HG02623 (cell line): Measurements from ENCODE around the gene LHFPL2.
"Not testable (repeated sequence)": the region's sequence is repeated elsewhere in the genome, so short reads cannot be mapped to it uniquely, and the experiment has no call there.

Experiments used
- ATAC-seq: cut with Tn5 transposase; IDR thresholded peaks from one replicate; pipeline ENCODE4 v1.9.1; 2021; ENCODE audit warnings: moderate library complexity; ENCODE audit not compliant: unreplicated experiment

The LHFPL2 gene

GRCh38 chr5:78624011-78624541 lies 24.5 kb downstream of the LHFPL2 start:
- ATAC-seq, result no peak

- ATAC-seq, result no peak
Measured at GRCh38 chr5:78622302-78622971, 26.1 kb downstream of the LHFPL2 start.

DNA sequence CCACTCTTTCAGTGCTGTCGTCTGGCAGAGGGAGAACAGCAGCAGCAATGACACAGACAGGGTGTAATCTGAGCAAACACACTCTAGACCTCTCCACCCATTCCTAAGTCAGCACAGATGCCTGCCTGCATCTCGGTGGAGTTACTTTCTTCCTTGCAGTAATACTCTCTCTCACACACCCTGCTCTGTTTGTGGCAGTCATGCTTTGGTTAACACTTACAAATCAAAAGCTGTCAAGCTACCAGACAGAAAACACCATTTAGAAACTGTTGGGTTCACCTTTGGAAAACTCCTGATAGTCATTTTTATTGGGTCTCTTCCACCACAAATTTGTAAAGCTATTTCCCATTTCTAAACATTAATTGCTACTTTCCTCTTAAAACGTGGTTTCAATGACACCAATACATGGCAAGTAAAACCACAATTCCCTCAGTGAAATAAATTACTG lies 27.3 kb downstream of the LHFPL2 start:
- ATAC-seq, result no peak

DNA sequence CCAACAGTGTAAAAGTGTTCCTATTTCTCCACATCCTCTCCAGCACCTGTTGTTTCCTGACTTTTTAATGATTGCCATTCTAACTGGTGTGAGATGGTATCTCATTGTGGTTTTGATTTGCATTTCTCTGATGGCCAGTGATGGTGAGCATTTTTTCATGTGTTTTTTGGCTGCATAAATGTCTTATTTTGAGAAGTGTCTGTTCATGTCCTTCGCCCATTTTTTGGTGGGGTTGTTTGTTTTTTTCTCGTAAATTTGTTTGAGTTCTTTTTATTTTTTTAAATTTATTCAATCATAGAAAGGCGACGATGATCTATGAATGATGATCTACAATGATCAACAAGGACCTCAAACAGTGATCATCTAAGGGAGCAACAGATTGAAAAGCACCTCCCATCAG lies 28.5 kb downstream of the LHFPL2 start:
- ATAC-seq, result not testable (repeated sequence)

GRCh38 chr5:78618303-78618702 lies 30.3 kb downstream of the LHFPL2 start:
- no peak for ATAC-seq

GRCh38 chr5:78615697-78616096 lies 32.9 kb downstream of the LHFPL2 start:
- ATAC-seq, result no peak

DNA sequence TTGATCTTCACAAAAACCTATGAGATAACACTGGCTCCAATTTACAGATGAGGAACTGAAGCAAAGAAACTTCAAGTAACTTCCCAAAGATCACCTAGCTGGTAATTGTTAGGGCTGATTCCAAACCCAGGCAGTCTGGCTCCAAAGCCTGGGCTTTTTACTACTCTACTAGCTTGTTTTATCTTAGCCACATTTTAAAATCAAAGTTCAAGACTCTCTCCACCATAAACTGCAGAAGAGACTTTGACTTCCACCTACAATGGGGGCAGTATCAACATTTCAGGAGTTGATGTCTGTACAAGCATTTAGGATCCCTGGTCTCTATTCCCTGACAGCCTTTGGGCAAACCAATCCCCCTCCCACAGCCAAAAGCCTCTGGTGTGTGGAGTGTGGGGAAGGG lies 33.8 kb downstream of the LHFPL2 start:
- no peak for ATAC-seq

- ATAC-seq, result no peak
Measured at GRCh38 chr5:78613756-78614155, 34.8 kb downstream of the LHFPL2 start.

DNA sequence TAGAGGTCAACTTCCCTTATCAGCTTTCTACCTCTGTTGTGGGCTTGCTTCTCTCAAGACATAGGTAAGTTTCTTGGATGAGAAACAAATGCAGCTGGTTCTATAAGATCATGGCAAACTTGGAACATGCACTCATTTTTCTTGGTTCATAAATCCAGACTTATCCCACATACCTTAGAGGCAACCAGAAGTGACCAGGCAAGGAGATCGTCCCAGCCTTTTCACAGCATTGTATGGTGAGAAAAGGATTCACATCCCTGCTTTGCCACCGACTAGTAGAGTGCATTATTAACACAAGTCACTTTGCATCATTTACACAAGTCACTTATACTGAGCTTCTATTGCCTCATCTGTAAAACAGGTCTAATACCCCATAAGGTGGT lies 35.4 kb downstream of the LHFPL2 start:
- ATAC-seq, result no peak

DNA sequence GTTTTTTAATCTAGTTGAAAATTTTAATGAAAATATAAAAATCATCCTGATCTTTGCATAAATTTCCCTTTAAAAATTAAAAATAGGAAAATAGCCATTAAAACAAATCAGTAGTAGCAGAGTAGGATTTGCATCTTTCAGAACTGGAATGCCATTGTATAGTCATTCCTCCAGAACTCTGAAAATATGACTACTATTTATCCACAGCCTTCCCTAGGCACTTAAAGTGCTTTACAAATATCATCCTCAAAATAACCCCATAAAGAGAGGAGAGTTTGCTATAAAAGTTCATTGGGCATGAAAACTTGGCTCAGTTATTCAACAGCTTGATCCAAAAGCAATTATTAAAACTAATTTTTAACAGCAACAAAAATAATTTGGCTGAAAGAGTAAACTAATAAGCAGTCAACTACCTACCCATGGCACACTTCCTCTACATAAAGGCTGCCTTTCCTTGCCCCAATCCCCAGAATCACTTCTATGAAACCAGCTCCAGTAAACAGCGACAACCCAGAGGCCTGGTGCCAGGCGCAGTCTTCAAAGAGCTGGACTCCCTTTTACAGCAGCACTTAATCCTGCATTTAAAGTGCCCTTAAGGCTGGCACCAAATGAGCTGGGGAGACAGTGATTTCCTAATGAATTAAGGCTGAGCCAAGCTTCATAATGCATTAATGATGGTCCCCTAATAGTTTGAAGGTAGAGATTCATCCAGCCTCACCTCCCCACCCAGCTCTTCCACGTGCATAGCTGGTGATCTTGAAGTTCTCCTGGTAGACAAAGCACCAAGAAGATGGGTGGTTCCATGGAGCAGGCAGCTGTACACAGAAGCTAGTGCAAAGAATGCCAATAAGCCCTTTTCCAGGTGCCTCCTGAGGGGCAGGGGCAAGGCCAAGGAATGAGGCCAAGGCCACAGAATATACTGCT lies 36.1 kb downstream of the LHFPL2 start:
- ATAC-seq, result no peak

GRCh38 chr5:78611126-78611605 lies 37.4 kb downstream of the LHFPL2 start:
- ATAC-seq, result no peak

DNA sequence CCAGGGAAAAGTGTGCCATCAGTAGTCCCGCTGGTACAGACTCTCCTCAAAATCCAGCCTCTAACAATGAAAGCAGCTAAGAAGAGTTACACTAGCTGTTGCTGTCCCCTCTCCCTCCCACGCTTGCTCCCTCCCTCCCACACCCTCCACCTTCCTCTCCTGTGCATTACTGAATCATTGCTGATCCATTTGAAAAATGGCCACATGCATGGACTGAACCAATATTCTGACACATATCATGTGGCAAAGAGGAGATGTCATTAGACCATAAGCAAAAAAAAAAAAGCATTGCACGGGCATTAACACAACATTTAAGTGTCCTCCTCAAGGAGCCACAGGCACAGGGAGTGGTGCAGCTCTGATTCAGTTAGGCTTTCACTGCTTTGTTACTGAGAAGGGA lies 37.9 kb downstream of the LHFPL2 start:
- ATAC-seq, result no peak

DNA sequence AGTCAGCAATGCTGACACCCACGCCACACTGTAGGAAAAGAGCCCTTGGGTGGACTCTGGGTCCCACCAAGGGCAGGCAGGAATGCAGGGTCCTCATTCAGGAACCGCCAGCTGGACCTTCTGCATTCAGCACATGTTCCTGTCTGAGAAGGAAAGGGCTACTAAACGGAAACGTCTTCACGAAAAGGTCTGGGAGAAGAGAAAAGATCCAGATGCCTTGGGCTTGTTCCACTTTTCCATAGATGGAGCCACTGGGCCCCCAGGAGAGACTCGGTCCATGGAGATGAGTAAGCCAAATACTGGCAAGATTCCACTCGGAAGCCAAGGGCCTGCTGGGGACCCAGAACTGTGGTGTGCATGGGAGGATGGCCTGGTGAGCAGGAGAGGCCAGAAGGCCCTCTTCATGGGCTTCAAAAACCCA lies 38.4 kb downstream of the LHFPL2 start:
- no peak for ATAC-seq

GRCh38 chr5:78607864-78608263 lies 40.7 kb downstream of the LHFPL2 start:
- ATAC-seq, result no peak

DNA sequence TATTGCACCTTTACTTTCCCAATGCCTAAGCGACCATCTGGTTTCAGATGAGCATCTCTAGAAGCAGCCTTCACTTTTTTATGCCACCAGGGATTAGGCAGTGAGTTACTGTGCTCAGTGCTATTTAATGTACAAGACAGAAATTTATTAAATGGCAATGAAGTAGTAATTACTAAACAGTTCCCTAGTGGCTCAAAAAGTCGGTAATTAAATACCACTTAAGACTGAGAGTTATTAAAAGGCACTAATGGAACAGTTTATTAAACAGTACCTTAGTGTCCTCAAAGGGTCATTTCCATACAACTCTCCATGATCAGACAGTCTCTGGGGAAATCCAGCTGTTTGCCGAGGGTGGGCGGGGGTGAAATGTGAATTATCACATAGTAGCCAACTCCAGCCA lies 42.3 kb downstream of the LHFPL2 start:
- ATAC-seq, result no peak

DNA sequence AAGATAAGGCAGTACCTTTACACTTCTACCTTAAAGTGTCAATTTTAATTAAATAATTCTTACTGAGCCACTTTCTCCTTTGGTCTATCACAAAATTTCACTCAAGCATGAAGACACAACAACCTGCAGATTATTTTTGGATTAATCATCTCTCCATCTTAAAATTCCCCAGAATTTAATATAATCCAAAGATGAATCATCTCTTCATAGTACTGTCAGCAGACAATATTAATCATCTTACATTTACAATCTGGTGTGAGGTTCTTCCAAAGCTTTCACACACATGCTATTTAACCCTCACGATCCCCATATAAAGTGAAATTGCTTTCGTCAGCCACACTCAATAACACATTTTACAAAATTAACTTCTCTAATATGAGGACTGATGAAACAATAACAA lies 43.0 kb downstream of the LHFPL2 start:
- no peak for ATAC-seq

DNA sequence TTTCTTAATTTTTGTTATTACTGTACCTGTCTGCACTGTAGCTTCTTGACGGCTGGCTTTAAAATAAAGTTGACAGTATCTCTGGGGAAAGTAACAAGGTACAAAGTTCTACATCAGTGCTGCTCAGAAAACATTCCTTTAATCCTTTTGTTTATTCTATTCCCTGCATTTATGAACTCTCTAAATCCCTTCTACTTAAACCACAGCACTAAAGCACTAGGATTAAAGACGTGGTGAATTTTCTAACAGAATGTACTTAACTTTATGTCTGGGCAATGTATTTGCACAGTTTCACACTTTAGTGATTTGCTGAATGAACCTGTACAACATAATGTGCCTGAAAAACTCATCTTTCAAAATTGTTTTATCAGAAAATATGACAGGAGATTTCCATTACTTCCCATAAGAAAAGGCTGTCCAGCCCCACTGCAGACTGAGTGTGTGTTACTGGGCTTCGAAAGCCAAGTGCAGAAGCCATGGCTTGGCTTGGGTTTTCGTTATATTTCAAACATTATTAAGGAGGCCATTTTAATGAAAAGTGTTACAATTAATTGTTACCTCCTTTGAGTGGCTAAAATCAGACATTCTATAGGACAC lies 43.8 kb downstream of the LHFPL2 start:
- ATAC-seq, result no peak

GRCh38 chr5:78603636-78604175 lies 44.9 kb downstream of the LHFPL2 start:
- no peak for ATAC-seq

GRCh38 chr5:78602400-78602799 lies 46.2 kb downstream of the LHFPL2 start:
- no peak for ATAC-seq

- ATAC-seq, result no peak
Measured at GRCh38 chr5:78601559-78602314, 46.8 kb downstream of the LHFPL2 start.
